Activated CD4-positive, CD25-positive, alpha-beta regulatory T cell treated with anti-CD3 and anti-CD28 coated beads, Interleukin-2, amount 50 U/mL, for 72 hours (primary cell): ENCODE measurements around the gene LCP2.

Source experiments
- DNase-seq: peaks from one replicate; pipeline ENCODE4 v3.0.0; 2021

The LCP2 gene

DNA sequence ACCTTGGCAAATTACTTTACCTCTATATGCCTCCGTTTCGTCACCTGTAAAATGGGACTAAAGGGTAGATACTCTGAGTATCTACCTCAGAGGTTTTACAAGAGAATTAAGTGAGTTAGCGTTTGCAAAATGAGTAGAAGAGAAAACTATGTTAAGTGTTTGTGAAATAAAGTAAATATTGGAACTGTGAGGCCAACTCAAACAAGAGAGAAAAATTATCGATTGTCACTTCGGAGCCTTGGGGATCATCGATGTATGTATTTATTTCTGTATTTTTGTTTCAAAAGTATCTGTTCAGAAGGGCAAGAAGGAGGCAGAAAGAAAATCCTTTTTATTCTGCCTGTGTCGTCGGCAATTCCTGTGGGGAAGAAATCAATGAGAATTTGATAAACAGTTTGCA, 90.6 kb downstream of the LCP2 start:
- DNase-seq: no peak

DNA sequence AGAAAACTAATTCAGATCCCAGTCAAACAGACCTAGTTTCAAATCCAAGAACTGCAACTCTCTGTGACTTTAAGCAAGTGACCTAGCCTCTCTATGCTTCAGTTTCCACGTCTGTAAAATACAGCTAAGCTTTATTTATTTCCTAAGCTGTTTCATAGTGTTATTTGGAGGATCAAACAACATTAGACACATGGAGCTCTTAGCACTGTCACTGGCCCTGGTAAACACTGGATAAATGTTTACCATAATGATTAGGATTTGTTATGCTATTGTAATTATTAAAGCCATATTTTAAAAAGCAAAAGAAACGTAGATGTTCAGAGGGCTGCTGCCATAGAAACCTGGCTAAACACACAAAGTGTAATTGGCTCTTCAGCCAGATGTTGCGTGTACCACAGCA, 91.4 kb downstream of the LCP2 start:
- no peak for DNase-seq

DNA sequence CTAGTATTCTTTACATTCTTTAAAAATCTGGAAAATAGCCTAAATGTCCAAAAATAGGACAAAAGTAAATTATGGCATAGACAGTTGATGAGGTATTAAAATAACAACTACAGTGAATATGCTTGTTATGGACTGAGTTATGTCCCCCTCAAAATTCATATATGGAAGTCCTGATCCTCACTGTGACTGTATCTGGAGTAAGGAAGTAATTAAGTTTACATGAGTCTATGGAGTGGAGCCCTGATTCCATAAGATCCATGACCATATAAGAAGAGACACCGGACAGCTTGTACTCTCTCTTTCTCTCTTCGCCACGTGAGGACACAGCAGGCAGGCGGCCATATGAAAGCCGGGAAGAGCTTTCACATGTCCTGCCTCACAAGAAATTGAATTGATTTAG, 93.4 kb downstream of the LCP2 start:
- DNase-seq: no peak

GRCh38 chr5:170202117-170202516, 95.5 kb downstream of the LCP2 start:
- no peak for DNase-seq

DNA sequence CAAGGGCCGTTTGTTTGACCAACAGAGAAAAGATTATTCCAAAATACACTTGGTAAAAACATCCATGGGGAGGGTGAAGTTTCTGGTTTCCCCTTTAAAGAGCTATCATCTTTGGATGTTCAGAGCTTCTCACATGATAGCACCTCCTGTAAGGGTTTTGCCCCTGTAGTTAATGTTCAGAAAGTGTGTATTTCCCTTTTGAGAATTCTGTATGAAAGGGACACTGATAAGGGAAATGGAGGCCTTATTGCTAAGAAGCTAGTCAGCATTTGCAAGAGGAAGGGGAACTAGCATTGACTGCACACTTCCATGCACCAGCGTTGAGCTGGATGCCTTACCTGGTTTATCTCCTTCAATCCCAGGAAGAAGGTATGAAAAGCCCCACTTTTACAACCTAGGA, 96.3 kb downstream of the LCP2 start:
- DNase-seq: no peak

DNA sequence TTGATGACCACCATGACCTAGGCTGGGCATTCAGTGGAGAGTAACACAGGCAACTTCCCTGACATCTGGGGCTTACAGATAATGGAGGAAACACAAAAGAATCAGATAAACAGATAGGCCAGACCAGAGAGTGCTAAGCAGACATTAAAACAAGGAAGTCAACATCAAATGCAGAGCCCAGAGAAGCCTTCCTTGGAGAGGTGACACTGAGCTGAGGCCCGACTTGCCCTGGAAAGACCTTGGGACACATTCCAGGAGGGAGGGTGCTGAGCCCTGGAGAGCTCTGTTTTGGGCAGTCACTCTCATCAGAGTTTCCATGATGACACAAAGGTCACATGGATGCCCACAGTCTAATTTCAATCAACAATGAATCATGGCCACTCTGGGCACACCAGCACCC, 96.7 kb downstream of the LCP2 start:
- no peak for DNase-seq
